IMR-90 (cell line): ENCODE results near the gene DCLK1. TPM values are rescaled to one million over a fixed set of nuclear protein-coding genes. Genes with fewer than 3 reads are reported as not detected.

Experiments used
- ATAC-seq: fragments of 200-7000 bp; cut with Tn5 transposase; 2 replicates; pipeline ENCODE4 v1.9.1; 2020; ENCODE audit warnings: low read depth, mild to moderate bottlenecking, moderate library complexity
- BruUV-seq: library from RNA; stranded (reverse); fragments of 400-500 nt; replicated peaks from 2 replicates; lab custom pipeline; 2021; lab: Mats Ljungman, UMichigan
- CTCF ChIA-PET: fragments of 300-600 bp; formaldehyde crosslinking; extraction: SDS; loops from one replicate; lab custom pipeline; 2021; ENCODE audit warnings: antibody characterized with exemption; lab: Yijun Ruan, JAX
- POLR2A ChIA-PET: fragments of 300-600 bp; sonication (Branson Sonifier 250); formaldehyde crosslinking; loops from one replicate; lab custom pipeline; 2022; ENCODE audit warnings: antibody characterized with exemption; ENCODE audit not compliant: unreplicated experiment; lab: Charles Lee
- DNase-seq: peaks from one replicate; pipeline ENCODE4 v3.0.0; 2013
- H2AFZ ChIP-seq: replicated peaks from 2 replicates; pipeline ENCODE3; 2013; ENCODE audit warnings: low read length, mild to moderate bottlenecking; ENCODE audit not compliant: poor library complexity
- H2AK5ac ChIP-seq: 2 replicates; pipeline ENCODE4 v1.6.1; 2013; ENCODE audit warnings: low read depth, low read length, inconsistent platforms
- H2AK9ac ChIP-seq: replicated peaks from 2 replicates; pipeline ENCODE3; 2013; ENCODE audit warnings: mild to moderate bottlenecking, low read depth, low read length, moderate library complexity; ENCODE audit not compliant: poor library complexity
- H2BK120ac ChIP-seq: 2 replicates; pipeline ENCODE4 v1.6.1; 2013; ENCODE audit warnings: low read depth, low read length, inconsistent platforms
- H2BK15ac ChIP-seq: 3 replicates; pipeline ENCODE4 v1.6.1; 2013; ENCODE audit warnings: low read depth, low read length, inconsistent platforms
- H2BK20ac ChIP-seq: 2 replicates; pipeline ENCODE4 v1.6.1; 2013; ENCODE audit warnings: low read depth, mild to moderate bottlenecking, inconsistent platforms, low read length, moderate library complexity
- H2BK5ac ChIP-seq: 2 replicates; pipeline ENCODE4 v1.6.1; 2013; ENCODE audit warnings: mild to moderate bottlenecking, low read depth, low read length, inconsistent platforms; ENCODE audit not compliant: poor library complexity, severe bottlenecking
- H3K14ac ChIP-seq: replicated peaks from 2 replicates; pipeline ENCODE4 v1.6.1; 2013; ENCODE audit warnings: low read depth, low read length, inconsistent platforms
- H3K18ac ChIP-seq: 2 replicates; pipeline ENCODE4 v1.6.1; 2013; ENCODE audit warnings: low read depth, low read length, control low read depth
- H3K23ac ChIP-seq: 2 replicates; pipeline ENCODE4 v1.6.1; 2013; ENCODE audit warnings: low read depth, low read length, inconsistent platforms
- H3K27ac ChIP-seq: 2 replicates; pipeline ENCODE4 v1.5.1; 2013; ENCODE audit warnings: mild to moderate bottlenecking, control low read depth, low read length; ENCODE audit not compliant: insufficient read depth
- H3K27me3 ChIP-seq: 2 replicates; pipeline ENCODE4 v1.6.1; 2013; ENCODE audit warnings: low read length; ENCODE audit not compliant: control insufficient read depth, insufficient read depth
- H3K36me3 ChIP-seq: 2 replicates; pipeline ENCODE4 v1.6.1; 2013; ENCODE audit warnings: low read length, mixed read lengths; ENCODE audit not compliant: control insufficient read depth, insufficient read depth
- H3K4ac ChIP-seq: 2 replicates; pipeline ENCODE4 v1.6.1; 2013; ENCODE audit warnings: low read depth, low read length, inconsistent platforms
- H3K4me1 ChIP-seq: 2 replicates; pipeline ENCODE4 v1.6.1; 2013; ENCODE audit warnings: low read length, mixed read lengths; ENCODE audit not compliant: control insufficient read depth, insufficient read depth
- H3K4me2 ChIP-seq: 2 replicates; pipeline ENCODE4 v1.6.1; 2013; ENCODE audit warnings: low read depth, mild to moderate bottlenecking, control low read depth, low read length, moderate library complexity
- H3K4me3 ChIP-seq: 2 replicates; pipeline ENCODE4 v1.5.1; 2013; ENCODE audit warnings: low read depth, mild to moderate bottlenecking, control low read depth, low read length, moderate library complexity; ENCODE audit not compliant: insufficient read depth
- H3K56ac ChIP-seq: 2 replicates; pipeline ENCODE4 v1.6.1; 2013; ENCODE audit warnings: low read length, inconsistent platforms; ENCODE audit not compliant: insufficient read depth; ENCODE audit errors: extremely low read depth
- H3K79me1 ChIP-seq, 2 experiments: 2 replicates each; pipeline ENCODE4 v1.6.1; 2013; ENCODE audit warnings: low read length in 2 of 2, inconsistent platforms in 1 of 2, low read depth in 1 of 2
- H3K9ac ChIP-seq: 2 replicates; pipeline ENCODE4 v1.6.1; 2013; ENCODE audit warnings: low read depth, low read length, control low read depth
- H3K9me1 ChIP-seq: 2 replicates; pipeline ENCODE4 v1.6.1; 2013; ENCODE audit warnings: low read length, inconsistent platforms; ENCODE audit not compliant: insufficient read depth
- H3K9me3 ChIP-seq: 2 replicates; pipeline ENCODE4 v1.6.1; 2013; ENCODE audit warnings: low read length; ENCODE audit not compliant: control insufficient read depth, insufficient read depth
- H4K20me1 ChIP-seq: 2 replicates; pipeline ENCODE4 v1.6.1; 2013; ENCODE audit warnings: low read length, inconsistent platforms; ENCODE audit not compliant: insufficient read depth
- H4K5ac ChIP-seq: 2 replicates; pipeline ENCODE4 v1.6.1; 2013; ENCODE audit warnings: mild to moderate bottlenecking, low read depth, low read length, control low read depth
- H4K8ac ChIP-seq, 2 experiments: 2 replicates each; pipeline ENCODE4 v1.6.1; 2013; ENCODE audit warnings: low read depth in 2 of 2, low read length in 2 of 2, control low read depth in 1 of 2, inconsistent platforms in 1 of 2
- H4K91ac ChIP-seq: 2 replicates; pipeline ENCODE4 v1.6.1; 2013; ENCODE audit warnings: low read depth, low read length, inconsistent platforms; ENCODE audit not compliant: insufficient read depth
- ELK1 ChIP-seq: fragments of 150-350 bp; IDR thresholded peaks from 2 replicates; pipeline ENCODE4 v1.6.1; 2016; ENCODE audit warnings: low read depth, mild to moderate bottlenecking, low read length, moderate library complexity, borderline replicate concordance
- RCOR1 ChIP-seq: IDR thresholded peaks from 2 replicates; pipeline ENCODE4 v1.6.1; 2012; ENCODE audit warnings: mild to moderate bottlenecking, low read length, improper control_type of control experiment; ENCODE audit not compliant: insufficient replicate concordance
- WGBS, 2 experiments: methylation state at CpG; one replicate each; pipeline versions ENCODE4 v1.1.5 to v1.1.7; 2013; ENCODE audit warnings: missing lambda C conversion rate in 2 of 2; ENCODE audit not compliant: insufficient read length in 1 of 2; ENCODE audit errors: extremely low coverage in 2 of 2; 5-methylcytosine and 5-hydroxymethylcytosine counted together
- dilution Hi-C: fragments of 300-500 bp; cut with HindIII; formaldehyde crosslinking; loops from one replicate; pipeline ENCODE4 v1.14.3; 2018; ENCODE audit warnings: low sequenced_read_pairs; ENCODE audit not compliant: unreplicated experiment
- in situ Hi-C: fragments of 300-500 bp; cut with MboI; formaldehyde crosslinking; loops from 3 replicates; pipeline ENCODE4 v1.14.3; 2019; ENCODE audit warnings: low sequenced_read_pairs, inconsistent platforms, mixed read lengths
- intact Hi-C: fragments of 100-400 bp; cut with micrococcal nuclease; formaldehyde crosslinking; loops from 2 replicates; pipeline ENCODE4 v1.10.0; 2022
- polyA plus RNA-seq, 3 experiments: library from polyadenylated mRNA; depleted of rRNA; stranded (reverse); fragments of >200 nt; gene quantifications; 2 replicates each; pipeline ENCODE4 v1.2.3, GENCODE V29; 2012; ENCODE audit warnings: low replicate concordance in 1 of 3
- total RNA-seq: library from RNA; depleted of rRNA; stranded (reverse); fragments of >200 nt; gene quantifications from 2 replicates; pipeline ENCODE4 v1.2.3, GENCODE V29; 2012

DCLK1 gene
- total and polyA plus RNA-seq, 2 of the 4 experiments (the other 2 are of a cell fraction), result under 0.01 to 0.02 TPM

GRCh38 chr13:35987572-35988513 is 143.3 kb downstream of the DCLK1 start:
- intact Hi-C loops (no loop called here), dilution Hi-C loops (no loop called here), in situ Hi-C loops (loop anchor here (5.0 to 25.0 kb wide), 2 partner anchors 279 to 749 kb away; no protein-coding TSS in a partner anchor)
- Histone ChIP-seq H3K4ac (no peak overlapping the region), H2BK20ac (no peak overlapping the region), H4K91ac (no peak overlapping the region), H2BK15ac (no peak overlapping the region), H3K9me1 (no peaks in the 10 kb centered on the region; the same call in 1 of the 2 replicates), H3K27me3 (peaks cover 10% of the 10 kb centered on the region; the same call in 1 of the 2 replicates), H3K27ac (no peak overlapping the region), H3K36me3 (no peaks in the 10 kb centered on the region), H4K8ac (no peak overlapping the region), H4K20me1 (no peaks in the 10 kb centered on the region), H3K56ac (no peak overlapping the region), H3K4me3 (no peak overlapping the region), H2AK9ac (no peak overlapping the region), H2BK5ac (no peak overlapping the region), H3K4me1 (no peaks in the 10 kb centered on the region), H2AK5ac (no peak overlapping the region), H3K9ac (no peak overlapping the region), H3K79me1 (no peaks in the 10 kb centered on the region), H3K4me2 (no peak overlapping the region), H2BK120ac (no peak overlapping the region), H2AFZ (peak overlapping the region; percentile 40), H3K14ac (no peak overlapping the region), H3K18ac (no peak overlapping the region), H3K23ac (no peak overlapping the region), H3K9me3 (no peaks in the 10 kb centered on the region), H4K5ac (no peak overlapping the region)
- TF ChIP-seq RCOR1 (no peak), ELK1 (no peak)
- POLR2A ChIA-PET, result no interaction called here
- no peak for ATAC-seq
- no peak for DNase-seq
- CTCF ChIA-PET, result no interaction called here
- BruUV-seq, result no TSS peak
- WGBS, 2 experiments, result 49% methylated on average over 11 of the region's 19 CpGs; no CpG with 5 or more reads in 1 of the 2 experiments
